OCI-LY7 (cell line): ENCODE results near the gene GPR61. TPM values are rescaled to one million over a fixed set of nuclear protein-coding genes. Genes with fewer than 3 reads are reported as not detected.

Experiments used
- BruUV-seq: library from RNA; stranded (reverse); fragments of 400-500 nt; replicated peaks from 2 replicates; lab custom pipeline; 2021; lab: Mats Ljungman, UMichigan
- CTCF ChIA-PET: fragments of 300-600 bp; sonication (Branson Sonifier 250); formaldehyde crosslinking; loops from one replicate; lab custom pipeline; 2022; ENCODE audit warnings: antibody characterized with exemption; ENCODE audit not compliant: unreplicated experiment; lab: Charles Lee
- POLR2A ChIA-PET: fragments of 300-600 bp; sonication (Branson Sonifier 250); formaldehyde crosslinking; loops from one replicate; lab custom pipeline; 2022; ENCODE audit warnings: antibody characterized with exemption; lab: Charles Lee
- DNase-seq: peaks from one replicate; pipeline ENCODE4 v3.0.0-alpha.2; 2015; ENCODE audit warnings: low spot score
- H2AFZ ChIP-seq: fragments of 200-600 bp; sonication (generic), shearing (Covaris generic); 2 replicates; pipeline ENCODE4 v1.6.1; 2014; ENCODE audit warnings: mild to moderate bottlenecking, antibody characterized with exemption, low read length, moderate library complexity
- H3K27ac ChIP-seq: fragments of 200-600 bp; sonication (generic); 2 replicates; pipeline ENCODE4 v1.5.1; 2014; ENCODE audit warnings: mixed run types, low read depth, mild to moderate bottlenecking, moderate library complexity, low read length, inconsistent platforms; ENCODE audit not compliant: poor library complexity, severe bottlenecking
- H3K36me3 ChIP-seq: fragments of 200-600 bp; sonication (generic); 2 replicates; pipeline ENCODE4 v1.6.1; 2014; ENCODE audit warnings: mild to moderate bottlenecking, antibody characterized with exemption, low read length, moderate library complexity, mixed read lengths; ENCODE audit not compliant: insufficient read depth
- H3K4me1 ChIP-seq: fragments of 200-600 bp; sonication (generic); 2 replicates; pipeline ENCODE4 v1.5.1; 2014; ENCODE audit warnings: mild to moderate bottlenecking, low read length; ENCODE audit not compliant: insufficient read depth, poor library complexity, severe bottlenecking
- H3K4me2 ChIP-seq: fragments of 200-600 bp; sonication (generic); 2 replicates; pipeline ENCODE4 v1.6.1; 2014; ENCODE audit warnings: mild to moderate bottlenecking, low read length
- H3K4me3 ChIP-seq: fragments of 200-600 bp; sonication (generic); 2 replicates; pipeline ENCODE4 v1.5.1; 2014; ENCODE audit warnings: mild to moderate bottlenecking, low read depth, low read length; ENCODE audit not compliant: poor library complexity, severe bottlenecking
- H3K79me2 ChIP-seq: fragments of 200-600 bp; sonication (generic); 2 replicates; pipeline ENCODE4 v1.6.1; 2016; ENCODE audit warnings: low read depth, mild to moderate bottlenecking, low read length, moderate library complexity, mixed read lengths; ENCODE audit not compliant: insufficient read depth
- H3K9me2 ChIP-seq: fragments of 200-600 bp; sonication (generic); 2 replicates; pipeline ENCODE4 v1.6.1; 2016; ENCODE audit warnings: mild to moderate bottlenecking, low read length, mixed read lengths; ENCODE audit not compliant: insufficient read depth
- H3K9me3 ChIP-seq: fragments of 200-600 bp; sonication (generic); 2 replicates; pipeline ENCODE4 v1.6.1; 2014; ENCODE audit warnings: mild to moderate bottlenecking, mixed run types, low read length, mixed read lengths
- H4K20me1 ChIP-seq: fragments of 200-600 bp; sonication (generic); 2 replicates; pipeline ENCODE4 v1.6.1; 2014; ENCODE audit warnings: mild to moderate bottlenecking, antibody characterized with exemption, low read length, moderate library complexity, mixed read lengths; ENCODE audit not compliant: insufficient read depth
- EZH2phosphoT487 ChIP-seq: fragments of 200-600 bp; sonication (generic); IDR thresholded peaks from 2 replicates; pipeline ENCODE4 v1.6.1; 2018; ENCODE audit warnings: low read depth, borderline replicate concordance, mild to moderate bottlenecking, mixed run types, antibody characterized with exemption, low read length, moderate library complexity, mixed read lengths
- intact Hi-C: fragments of 100-400 bp; cut with micrococcal nuclease; formaldehyde crosslinking; loops from one replicate; pipeline ENCODE4 v1.10.0; 2022; ENCODE audit not compliant: unreplicated experiment
- total RNA-seq, 2 experiments: library from RNA; depleted of rRNA in 1 of 2; stranded (reverse); fragments of >200 nt in 1 of 2; shearing (Covaris generic) in 1 of 2; gene quantifications; 2 replicates each; pipeline ENCODE4 v1.2.3, GENCODE V29; 2014 to 2022
- TF ChIP-seq, protein P1 (sequence below): fragments of 200-600 bp; sonication (generic); conservative IDR thresholded peaks from 2 replicates; pipeline ENCODE4 v1.5.1; 2014; ENCODE audit warnings: mild to moderate bottlenecking, antibody characterized with exemption, low read length, moderate library complexity, mixed read lengths

GPR61 gene
- total RNA-seq, 2 experiments from 2014 or later, result not detected

DNA sequence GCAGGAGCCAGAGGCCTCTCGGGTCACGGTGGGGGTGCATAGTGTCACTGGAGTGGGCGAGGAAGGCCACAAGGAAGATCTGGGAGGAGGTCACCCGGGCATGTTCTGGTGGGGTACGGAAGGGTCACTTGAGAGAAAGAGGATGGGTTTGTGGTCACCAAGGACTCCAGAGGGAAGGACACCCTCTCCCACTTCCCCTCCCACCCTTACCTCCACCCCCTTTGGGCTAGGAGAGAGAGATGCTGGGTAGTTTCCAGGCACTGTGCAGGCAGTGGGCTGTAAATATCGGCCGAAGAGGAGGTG, 30.8 kb upstream of the GPR61 start:
- Histone ChIP-seq H4K20me1 (no peaks in the 10 kb centered on the region), H3K9me2 (no peaks in the 10 kb centered on the region), H3K79me2 (no peaks in the 10 kb centered on the region), H3K36me3 (no peaks in the 10 kb centered on the region), H2AFZ (no peak overlapping the region), H3K9me3 (no peaks in the 10 kb centered on the region), H3K27ac (no peak overlapping the region), H3K4me2 (peak overlapping the region; percentile 50; the same call in 1 of the 2 replicates), H3K4me3 (peak overlapping the region; percentile 59), H3K4me1 (peaks cover 3% of the 10 kb centered on the region)
- no TSS peak for BruUV-seq
- ChIA-PET POLR2A (no interaction called here), CTCF (interaction anchor here (1.0 kb wide), 2 partner anchors 18 to 24 kb away, joined by 3 read pairs; no protein-coding TSS in a partner anchor)
- intact Hi-C loops, result no loop called here
- TF ChIP-seq EZH2phosphoT487, result no peak
- TF ChIP-seq, protein P1, sequence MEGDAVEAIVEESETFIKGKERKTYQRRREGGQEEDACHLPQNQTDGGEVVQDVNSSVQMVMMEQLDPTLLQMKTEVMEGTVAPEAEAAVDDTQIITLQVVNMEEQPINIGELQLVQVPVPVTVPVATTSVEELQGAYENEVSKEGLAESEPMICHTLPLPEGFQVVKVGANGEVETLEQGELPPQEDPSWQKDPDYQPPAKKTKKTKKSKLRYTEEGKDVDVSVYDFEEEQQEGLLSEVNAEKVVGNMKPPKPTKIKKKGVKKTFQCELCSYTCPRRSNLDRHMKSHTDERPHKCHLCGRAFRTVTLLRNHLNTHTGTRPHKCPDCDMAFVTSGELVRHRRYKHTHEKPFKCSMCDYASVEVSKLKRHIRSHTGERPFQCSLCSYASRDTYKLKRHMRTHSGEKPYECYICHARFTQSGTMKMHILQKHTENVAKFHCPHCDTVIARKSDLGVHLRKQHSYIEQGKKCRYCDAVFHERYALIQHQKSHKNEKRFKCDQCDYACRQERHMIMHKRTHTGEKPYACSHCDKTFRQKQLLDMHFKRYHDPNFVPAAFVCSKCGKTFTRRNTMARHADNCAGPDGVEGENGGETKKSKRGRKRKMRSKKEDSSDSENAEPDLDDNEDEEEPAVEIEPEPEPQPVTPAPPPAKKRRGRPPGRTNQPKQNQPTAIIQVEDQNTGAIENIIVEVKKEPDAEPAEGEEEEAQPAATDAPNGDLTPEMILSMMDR, result no peak
- no peak for DNase-seq

DNA sequence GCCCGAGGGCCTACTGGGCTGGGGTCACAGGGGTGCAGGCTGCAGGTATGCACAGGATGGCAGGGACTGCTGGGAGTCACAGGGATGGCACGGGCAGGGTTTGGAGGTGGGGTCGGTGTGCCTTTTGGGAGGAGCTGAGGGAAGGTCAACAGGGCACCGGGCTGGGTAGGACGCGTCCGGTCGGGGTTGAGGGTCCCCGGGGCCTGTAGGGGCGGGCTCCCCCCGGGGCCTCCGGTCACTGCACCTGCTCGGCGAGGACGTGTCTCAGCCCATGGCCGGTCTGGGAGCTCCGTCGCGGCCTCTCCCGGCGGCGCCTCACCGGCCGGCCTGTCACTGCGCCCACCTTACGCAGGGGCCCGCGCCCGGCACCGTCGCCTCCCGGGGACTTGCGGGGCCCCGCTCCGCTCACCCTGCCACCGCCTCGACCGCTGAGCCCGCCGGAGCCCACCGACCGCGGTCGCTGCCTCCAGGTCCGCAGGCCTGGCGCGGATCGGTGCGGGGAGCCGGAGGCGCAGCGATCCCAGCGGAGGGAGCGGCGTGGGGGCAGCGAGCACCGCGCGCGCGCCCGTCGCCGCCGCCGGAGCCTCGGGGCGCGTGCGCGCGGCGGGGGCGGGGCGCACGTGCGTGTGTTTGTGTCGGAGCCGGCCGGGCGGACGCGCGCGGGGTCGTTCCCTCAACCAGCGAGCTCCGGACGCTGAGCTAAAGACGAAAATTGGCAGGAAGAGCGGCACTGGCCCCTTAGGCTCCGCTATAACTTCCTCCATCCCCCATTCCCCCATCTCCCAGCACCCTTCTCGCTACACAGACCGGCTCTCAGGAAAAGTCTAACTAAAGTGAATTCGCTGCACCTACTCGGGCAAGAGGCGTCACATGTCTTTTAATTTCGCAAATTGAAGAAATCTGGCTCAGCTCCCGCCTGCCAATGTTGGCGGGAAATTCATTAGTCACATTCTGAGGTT, 30.2 kb upstream of the GPR61 start, which contains the start of gene AMIGO1:
Gene AMIGO1 (minus strand): TSS at position 552 of the 959 bp plus-strand sequence. CDS start 815 bp downstream, outside the sequence.
- H3K9me3 ChIP-seq, result no peaks in the 10 kb centered on the region
- POLR2A ChIA-PET, result interaction anchor here (0.7 kb wide), 1 partner anchor 701 kb away, joined by 3 read pairs; no protein-coding TSS in a partner anchor
- H4K20me1 ChIP-seq, result no peaks in the 10 kb centered on the region
- H3K4me2 ChIP-seq, result peak within 1 kb of the TSS; percentile 52
- peak within 1 kb of the TSS; percentile 15; the same call in 1 of the 2 replicates for H2AFZ ChIP-seq
- TF ChIP-seq EZH2phosphoT487, result no peak
- TF ChIP-seq, protein P1, result no peak
- DNase-seq, result peak; percentile 60
- H3K36me3 ChIP-seq, result no peaks in the 10 kb centered on the region
- H3K79me2 ChIP-seq, result no peaks in the 10 kb centered on the region
- BruUV-seq, result no TSS peak
- CTCF ChIA-PET, result interaction anchor here (1.0 to 1.6 kb wide), 3 partner anchors 19 to 23 kb away, joined by 3 read pairs; no protein-coding TSS in a partner anchor
- intact Hi-C loops, result no loop called here
- no peaks in the 10 kb centered on the region for H3K9me2 ChIP-seq
- peak within 1 kb of the TSS; percentile 59 for H3K4me3 ChIP-seq
- H3K4me1 ChIP-seq, result peaks cover 3% of the 10 kb centered on the region
- no peak within 1 kb of the TSS for H3K27ac ChIP-seq
